Measurements from ENCODE around the gene UNC5C.

Gene UNC5C

GRCh38 chr4:95340191-95340590 lies 208.6 kb downstream of the UNC5C start:
- DNase-seq (ENCODE audit: extremely low spot score), result no peak
- CTCF ChIA-PET, result interaction anchor here (0.6 kb wide), 1 partner anchor 186 kb away, joined by 4 read pairs; no protein-coding TSS in a partner anchor
- TF ChIP-seq LEF1 (IDR thresholded peaks at IDR 0.05; ENCODE audit: borderline replicate concordance) (no peak), CTBP1 (IDR thresholded peaks at IDR 0.05; ENCODE audit: borderline replicate concordance) (no peak), SP1 (IDR thresholded peaks at IDR 0.05) (no peak), FOXA1 (IDR thresholded peaks at IDR 0.05) (no peak), ELF4 (IDR thresholded peaks at IDR 0.05) (no peak), ARNT (IDR thresholded peaks at IDR 0.05) (no peak), ZNF384 (IDR thresholded peaks at IDR 0.05) (no peak), FOXK2 (IDR thresholded peaks at IDR 0.05) (no peak), FOXM1 (IDR thresholded peaks at IDR 0.05; ENCODE audit: borderline replicate concordance) (no peak), PKNOX1 (IDR thresholded peaks at IDR 0.05) (no peak), TARDBP (IDR thresholded peaks at IDR 0.05) (no peak)
- POLR2A ChIA-PET, result no interaction called here

- DNase-seq (ENCODE audit: extremely low spot score), result no peak
- POLR2A ChIA-PET, result no interaction called here
- CTCF ChIA-PET, result no interaction called here
- TF ChIP-seq HDGF (IDR thresholded peaks at IDR 0.05; ENCODE audit: borderline replicate concordance) (no peak), BHLHE40 (IDR thresholded peaks at IDR 0.05; ENCODE audit: borderline replicate concordance) (no peak), PKNOX1 (IDR thresholded peaks at IDR 0.05) (no peak), CTBP1 (IDR thresholded peaks at IDR 0.05; ENCODE audit: borderline replicate concordance) (no peak), NFRKB (IDR thresholded peaks at IDR 0.05) (no peak), TARDBP (IDR thresholded peaks at IDR 0.05) (no peak), FOXM1 (IDR thresholded peaks at IDR 0.05; ENCODE audit: borderline replicate concordance) (no peak), FOXK2 (IDR thresholded peaks at IDR 0.05) (no peak)
These were observed 223.1 kb downstream of the UNC5C start for GRCh38 chr4:95325665-95326064.

GRCh38 chr4:95319169-95319568 lies 229.6 kb downstream of the UNC5C start:
- TF ChIP-seq L3MBTL2 (conservative IDR thresholded peaks at IDR 0.05) (no peak), NFRKB (IDR thresholded peaks at IDR 0.05) (no peak)
- ChIA-PET CTCF (no interaction called here), POLR2A (no interaction called here)
- DNase-seq (ENCODE audit: extremely low spot score), result no peak

GRCh38 chr4:95318483-95318882 lies 230.3 kb downstream of the UNC5C start:
- DNase-seq (ENCODE audit: extremely low spot score), result no peak
- POLR2A ChIA-PET, result no interaction called here
- TF ChIP-seq HDGF (IDR thresholded peaks at IDR 0.05; ENCODE audit: borderline replicate concordance), result no peak
- TF ChIP-seq CTBP1 (IDR thresholded peaks at IDR 0.05; ENCODE audit: borderline replicate concordance), result no peak
- no peak for TF ChIP-seq FOXM1 (IDR thresholded peaks at IDR 0.05; ENCODE audit: borderline replicate concordance)
- TF ChIP-seq ZNF384 (IDR thresholded peaks at IDR 0.05), result no peak
- CTCF ChIA-PET, result no interaction called here

GRCh38 chr4:95318044-95318443 lies 230.7 kb downstream of the UNC5C start:
- POLR2A ChIA-PET, result no interaction called here
- no peak for TF ChIP-seq FOXA1 (IDR thresholded peaks at IDR 0.05)
- no peak for TF ChIP-seq SUZ12 (IDR thresholded peaks at IDR 0.05)
- TF ChIP-seq SP1 (IDR thresholded peaks at IDR 0.05), result no peak
- no peak for TF ChIP-seq L3MBTL2 (conservative IDR thresholded peaks at IDR 0.05)
- no peak for TF ChIP-seq FOXM1 (IDR thresholded peaks at IDR 0.05; ENCODE audit: borderline replicate concordance)
- no peak for TF ChIP-seq HDGF (IDR thresholded peaks at IDR 0.05; ENCODE audit: borderline replicate concordance)
- TF ChIP-seq ELF4 (IDR thresholded peaks at IDR 0.05), result no peak
- no peak for TF ChIP-seq LEF1 (IDR thresholded peaks at IDR 0.05; ENCODE audit: borderline replicate concordance)
- no peak for TF ChIP-seq CTBP1 (IDR thresholded peaks at IDR 0.05; ENCODE audit: borderline replicate concordance)
- no peak for TF ChIP-seq NFRKB (IDR thresholded peaks at IDR 0.05)
- no peak for TF ChIP-seq ZNF384 (IDR thresholded peaks at IDR 0.05)
- no peak for DNase-seq (ENCODE audit: extremely low spot score)
- CTCF ChIA-PET, result no interaction called here

GRCh38 chr4:95317085-95317793 lies 231.5 kb downstream of the UNC5C start:
- ChIA-PET CTCF (interaction anchor here (0.5 kb wide), 1 partner anchor 225 kb away, joined by 3 read pairs; no protein-coding TSS in a partner anchor), POLR2A (no interaction called here)
- DNase-seq (ENCODE audit: extremely low spot score), result no peak
- no peak for TF ChIP-seq ARNT (IDR thresholded peaks at IDR 0.05)

- no peak for TF ChIP-seq FOXM1 (IDR thresholded peaks at IDR 0.05; ENCODE audit: borderline replicate concordance)
- TF ChIP-seq L3MBTL2 (conservative IDR thresholded peaks at IDR 0.05), result no peak
- TF ChIP-seq HDGF (IDR thresholded peaks at IDR 0.05; ENCODE audit: borderline replicate concordance), result no peak
- no peak for TF ChIP-seq NFRKB (IDR thresholded peaks at IDR 0.05)
- no peak for TF ChIP-seq BHLHE40 (IDR thresholded peaks at IDR 0.05; ENCODE audit: borderline replicate concordance)
- TF ChIP-seq CTBP1 (IDR thresholded peaks at IDR 0.05; ENCODE audit: borderline replicate concordance), result no peak
- TF ChIP-seq FOXK2 (IDR thresholded peaks at IDR 0.05), result no peak
- TF ChIP-seq ARNT (IDR thresholded peaks at IDR 0.05), result no peak
- POLR2A ChIA-PET, result no interaction called here
- DNase-seq (ENCODE audit: extremely low spot score), result no peak
- CTCF ChIA-PET, result no interaction called here
These were observed 234.2 kb downstream of the UNC5C start for GRCh38 chr4:95314573-95314972.

GRCh38 chr4:95304898-95305297 lies 243.9 kb downstream of the UNC5C start:
- no peak for DNase-seq (ENCODE audit: extremely low spot score)
- ChIA-PET CTCF (no interaction called here), POLR2A (no interaction called here)
- TF ChIP-seq HDGF (IDR thresholded peaks at IDR 0.05; ENCODE audit: borderline replicate concordance) (no peak), TARDBP (IDR thresholded peaks at IDR 0.05) (no peak), LEF1 (IDR thresholded peaks at IDR 0.05; ENCODE audit: borderline replicate concordance) (no peak), BHLHE40 (IDR thresholded peaks at IDR 0.05; ENCODE audit: borderline replicate concordance) (no peak), ARNT (IDR thresholded peaks at IDR 0.05) (no peak)

Measured in HEK293T (cell line).